HG03442 (cell line): ENCODE results near the gene MAPKAP1.

Experiments
- ATAC-seq: cut with Tn5 transposase; IDR thresholded peaks from one replicate; pipeline ENCODE4 v1.9.1; 2021; ENCODE audit warnings: mild to moderate bottlenecking, moderate library complexity; ENCODE audit not compliant: unreplicated experiment

The MAPKAP1 gene

DNA sequence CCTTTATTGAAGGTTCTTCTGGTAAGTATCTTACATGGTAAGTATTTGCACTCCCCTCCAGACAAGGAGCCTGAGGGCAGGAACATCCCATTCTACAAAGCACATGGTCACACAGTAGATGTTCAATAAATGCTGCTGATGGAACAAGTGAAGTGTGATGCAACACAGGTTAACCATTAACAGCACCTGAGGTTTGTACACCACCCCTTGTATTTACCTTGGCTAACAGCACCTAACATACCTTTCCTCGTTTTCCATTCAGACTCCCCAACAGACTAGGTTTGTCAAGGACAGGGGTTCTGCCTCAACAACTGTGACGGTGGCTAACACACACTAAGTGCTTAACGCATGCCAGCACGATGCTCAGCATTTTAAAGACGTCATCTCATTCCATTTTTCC lies 213.6 kb downstream of the MAPKAP1 start:
- no peak for ATAC-seq

GRCh38 chr9:125492719-125493118 lies 214.3 kb downstream of the MAPKAP1 start:
- ATAC-seq, result no peak

- no peak for ATAC-seq
These were observed 219.2 kb downstream of the MAPKAP1 start for GRCh38 chr9:125487842-125488241.

GRCh38 chr9:125486576-125486975 lies 220.4 kb downstream of the MAPKAP1 start:
- ATAC-seq, result no peak

DNA sequence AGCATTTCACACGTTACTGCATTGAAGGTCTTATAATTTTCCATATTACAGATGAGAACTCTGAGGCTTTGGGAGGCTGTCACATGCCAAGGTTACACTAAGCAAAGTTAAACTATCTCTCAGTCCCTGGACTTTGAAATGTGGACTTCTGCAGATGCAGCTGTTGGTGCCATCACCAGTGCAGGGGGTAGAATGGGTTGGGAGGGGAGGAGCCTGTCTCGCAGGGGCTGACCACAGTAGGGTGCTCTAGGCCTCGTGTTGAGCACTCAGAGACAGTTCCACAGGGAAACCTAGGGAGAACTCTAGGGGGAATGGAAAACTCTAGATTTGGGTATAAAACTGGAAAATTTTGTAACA lies 220.9 kb downstream of the MAPKAP1 start:
- ATAC-seq, result no peak

GRCh38 chr9:125485471-125486151 lies 221.4 kb downstream of the MAPKAP1 start:
- no peak for ATAC-seq

GRCh38 chr9:125484350-125485282 lies 222.4 kb downstream of the MAPKAP1 start:
- ATAC-seq, result no peak

- no peak for ATAC-seq
These were observed 223.3 kb downstream of the MAPKAP1 start for GRCh38 chr9:125483697-125484096.

- ATAC-seq, result no peak
These were observed 227.0 kb downstream of the MAPKAP1 start for GRCh38 chr9:125479846-125480615.

GRCh38 chr9:125477089-125477544 lies 229.9 kb downstream of the MAPKAP1 start:
- ATAC-seq, result no peak

GRCh38 chr9:125476645-125477044 lies 230.4 kb downstream of the MAPKAP1 start:
- ATAC-seq, result no peak

GRCh38 chr9:125475385-125475784 lies 231.6 kb downstream of the MAPKAP1 start:
- no peak for ATAC-seq

DNA sequence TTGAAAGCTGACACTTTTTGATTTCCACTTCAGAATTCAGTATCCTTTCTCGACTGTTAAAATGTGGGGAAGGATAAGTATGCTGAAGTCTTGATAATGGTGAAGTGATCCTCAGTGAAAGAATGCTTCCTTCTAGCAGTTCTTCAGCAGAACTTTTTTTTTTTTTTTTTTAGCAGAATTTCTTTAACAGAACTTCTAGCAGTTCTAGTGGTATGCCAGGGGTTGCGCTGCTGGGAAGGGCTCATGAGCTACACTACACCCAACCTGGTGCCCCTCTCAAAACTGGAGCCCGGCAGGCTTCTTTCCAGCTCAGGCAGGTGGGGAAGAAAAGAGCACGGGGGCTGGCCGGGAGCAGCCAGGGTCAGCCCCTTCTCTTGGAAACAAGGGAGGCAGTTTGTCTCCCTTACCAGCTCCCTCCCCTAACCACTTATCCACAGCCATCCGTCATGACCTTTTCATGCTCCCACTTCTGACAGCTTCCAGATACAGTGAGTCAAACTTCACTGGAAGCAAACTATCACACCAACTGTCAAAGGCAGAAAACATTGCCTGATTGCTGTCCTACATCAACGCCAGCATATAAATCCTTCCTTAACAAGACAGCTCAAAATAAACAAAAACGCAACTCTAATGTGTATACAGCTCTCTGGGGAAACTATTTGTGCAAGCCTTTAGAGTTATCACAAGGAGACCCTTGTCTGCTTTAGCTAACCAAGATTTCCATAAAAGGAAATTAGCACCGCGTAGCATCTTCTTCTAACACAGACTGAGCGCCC lies 233.9 kb downstream of the MAPKAP1 start:
- no peak for ATAC-seq

DNA sequence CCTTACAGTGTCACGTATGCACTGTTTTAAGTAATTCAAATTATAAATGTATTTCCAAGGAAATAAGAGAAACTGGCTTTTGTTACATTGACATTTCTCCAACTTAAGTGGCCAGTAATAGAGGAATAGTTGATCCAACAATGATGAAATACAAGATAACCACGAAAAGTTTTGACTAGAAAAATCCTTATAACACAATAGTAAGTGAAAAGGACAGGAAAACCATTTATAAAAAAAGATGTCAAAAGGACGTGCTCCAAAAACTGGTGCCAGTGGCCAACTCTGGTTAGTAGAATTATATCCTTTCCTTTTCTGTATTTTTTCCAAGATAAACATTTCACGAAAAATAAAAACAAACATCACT lies 234.5 kb downstream of the MAPKAP1 start:
- ATAC-seq, result no peak

DNA sequence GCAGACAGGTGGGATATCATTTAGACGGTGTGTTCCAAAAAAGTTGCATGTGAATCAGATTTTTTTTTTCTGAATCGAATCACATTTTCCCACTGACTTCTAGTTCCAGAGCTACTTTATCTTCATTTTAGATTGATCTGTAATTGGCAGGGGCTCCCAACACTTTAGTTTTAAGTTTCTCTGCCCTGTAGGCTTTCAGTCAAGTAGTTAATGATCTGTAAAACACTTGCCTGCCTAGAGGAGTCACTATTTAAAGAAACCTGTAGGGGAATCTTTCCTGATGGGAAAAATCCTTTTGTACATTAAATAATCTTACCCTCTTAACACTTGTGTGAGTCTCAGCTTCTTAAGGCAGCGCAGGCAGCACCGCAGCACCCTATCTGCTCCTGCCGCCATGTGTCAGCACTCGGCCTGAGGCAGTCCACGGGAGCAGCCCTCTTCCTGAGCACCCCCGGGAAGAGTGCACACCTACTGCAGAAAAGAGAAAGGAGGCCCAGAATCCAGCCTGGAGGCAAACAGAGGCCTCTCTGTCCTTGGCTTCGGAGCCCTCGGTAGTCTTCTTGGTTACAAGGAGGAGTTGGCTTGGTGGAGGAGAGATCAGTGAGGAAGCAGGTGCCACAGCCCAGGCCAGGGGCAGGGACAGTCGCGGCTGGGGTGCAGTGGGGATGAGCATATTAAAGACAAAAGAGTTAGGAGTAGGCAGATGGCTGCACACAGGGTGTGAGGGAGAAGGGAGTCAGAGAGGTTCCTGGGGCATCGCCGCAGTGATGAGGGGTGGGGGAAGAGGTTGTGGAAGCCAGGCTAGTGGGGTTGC lies 236.0 kb downstream of the MAPKAP1 start:
- no peak for ATAC-seq

DNA sequence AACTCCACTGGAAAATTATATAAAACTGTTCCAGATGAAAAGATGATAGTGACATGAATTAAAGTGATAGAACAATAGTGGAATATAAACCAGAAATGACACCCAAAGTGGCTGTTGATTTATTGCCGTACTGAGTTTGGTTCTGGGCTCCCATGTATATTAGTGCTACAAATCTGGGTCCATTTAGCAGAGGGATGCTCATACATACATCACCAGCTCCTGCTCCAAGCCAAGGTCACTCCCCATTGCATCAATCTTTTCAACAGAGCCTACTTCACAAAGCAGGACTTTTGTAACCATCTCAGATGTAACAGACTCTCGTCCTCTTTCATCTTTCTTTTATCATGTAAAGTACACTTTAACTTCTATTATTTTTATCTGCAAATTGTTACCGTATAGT lies 236.8 kb downstream of the MAPKAP1 start:
- no peak for ATAC-seq

DNA sequence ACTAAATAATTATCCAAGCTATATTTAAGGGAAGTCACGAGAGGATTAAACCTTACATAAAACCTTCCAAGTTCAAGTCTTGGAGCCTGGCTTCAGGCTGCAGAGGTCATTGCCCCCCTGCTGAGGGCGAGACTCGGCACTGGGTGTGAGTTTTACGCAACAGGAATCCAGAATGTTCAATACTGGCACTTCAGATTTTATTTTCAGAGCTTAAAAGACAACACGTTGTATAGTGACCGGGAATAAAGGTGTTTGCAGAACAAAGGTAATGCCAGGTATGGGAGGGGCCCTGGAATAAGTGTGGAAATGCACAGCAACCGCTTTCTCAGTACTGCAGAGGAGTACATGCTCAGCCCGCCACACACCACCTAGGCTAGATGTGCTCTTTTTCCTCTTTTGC lies 238.4 kb downstream of the MAPKAP1 start:
- no peak for ATAC-seq

GRCh38 chr9:125467116-125467740 lies 239.8 kb downstream of the MAPKAP1 start:
- no peak for ATAC-seq

- no peak for ATAC-seq
These were observed 240.6 kb downstream of the MAPKAP1 start for GRCh38 chr9:125466411-125466810.
